HEK293T (cell line): ENCODE results near the gene SLC22A2.

Experiments
- ARNT ChIP-seq: fragments of 450-650 bp; IDR thresholded peaks from 2 replicates; pipeline ENCODE4 v1.6.1; 2017; ENCODE audit warnings: mild to moderate bottlenecking
- BHLHE40 ChIP-seq: fragments of 450-650 bp; IDR thresholded peaks from 2 replicates; pipeline ENCODE4 v1.6.1; 2016; ENCODE audit warnings: mild to moderate bottlenecking, moderate library complexity, borderline replicate concordance
- FOXA1 ChIP-seq: fragments of 450-650 bp; IDR thresholded peaks from 2 replicates; pipeline ENCODE4 v1.6.1; 2016; ENCODE audit warnings: mild to moderate bottlenecking
- FOXK2 ChIP-seq: fragments of 450-650 bp; IDR thresholded peaks from 2 replicates; pipeline ENCODE4 v1.6.1; 2016; ENCODE audit warnings: mild to moderate bottlenecking
- FOXM1 ChIP-seq: fragments of 450-650 bp; IDR thresholded peaks from 2 replicates; pipeline ENCODE4 v1.6.1; 2017; ENCODE audit warnings: mild to moderate bottlenecking, borderline replicate concordance
- SP1 ChIP-seq: fragments of 450-650 bp; IDR thresholded peaks from 2 replicates; pipeline ENCODE4 v1.6.1; 2017
- SUZ12 ChIP-seq: fragments of 450-650 bp; IDR thresholded peaks from 2 replicates; pipeline ENCODE4 v1.6.1; 2016; ENCODE audit warnings: mild to moderate bottlenecking
- ZNF384 ChIP-seq: fragments of 450-650 bp; IDR thresholded peaks from 2 replicates; pipeline ENCODE4 v1.6.1; 2016
- TF ChIP-seq, protein P1 (sequence below): fragments of 450-650 bp; IDR thresholded peaks from 2 replicates; pipeline ENCODE4 v1.6.1; 2016

DNA sequence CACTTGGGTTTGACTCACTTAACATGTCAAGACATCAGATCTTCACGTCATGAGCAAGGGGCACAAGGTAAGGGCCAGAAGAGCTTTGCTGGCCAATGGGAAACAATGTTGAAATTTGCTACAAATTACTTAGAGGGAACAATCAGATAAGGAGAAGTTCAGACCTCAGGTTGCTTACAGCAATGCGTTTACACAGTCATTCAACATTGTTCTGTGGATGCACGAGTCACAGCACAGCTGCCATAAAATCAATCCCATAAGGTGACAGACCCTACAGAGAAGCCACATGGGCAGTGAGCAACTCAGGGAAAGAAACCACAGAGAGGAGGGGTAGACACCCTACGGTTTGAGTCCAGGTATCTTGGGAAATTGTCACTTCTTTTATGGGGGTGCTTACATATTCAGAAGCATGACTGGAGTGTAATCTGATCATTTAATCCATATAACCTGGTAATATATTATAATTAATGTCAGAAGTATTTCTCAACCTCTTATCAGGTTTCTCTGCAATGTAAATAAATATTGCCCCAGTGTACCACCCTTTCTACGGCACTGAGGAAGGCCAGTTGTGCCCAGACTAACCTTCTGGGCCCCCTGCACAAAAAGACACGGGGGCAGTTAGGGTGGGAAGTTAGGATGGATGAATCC is 2.3 kb upstream of the SLC22A2 start:
- no peak for TF ChIP-seq FOXM1
- TF ChIP-seq FOXA1, result no peak
- no peak for TF ChIP-seq BHLHE40
- TF ChIP-seq ARNT, result no peak
- no peak for TF ChIP-seq SUZ12
- TF ChIP-seq FOXK2, result no peak
- TF ChIP-seq SP1, result no peak
- TF ChIP-seq ZNF384, result no peak
- TF ChIP-seq, protein P1, sequence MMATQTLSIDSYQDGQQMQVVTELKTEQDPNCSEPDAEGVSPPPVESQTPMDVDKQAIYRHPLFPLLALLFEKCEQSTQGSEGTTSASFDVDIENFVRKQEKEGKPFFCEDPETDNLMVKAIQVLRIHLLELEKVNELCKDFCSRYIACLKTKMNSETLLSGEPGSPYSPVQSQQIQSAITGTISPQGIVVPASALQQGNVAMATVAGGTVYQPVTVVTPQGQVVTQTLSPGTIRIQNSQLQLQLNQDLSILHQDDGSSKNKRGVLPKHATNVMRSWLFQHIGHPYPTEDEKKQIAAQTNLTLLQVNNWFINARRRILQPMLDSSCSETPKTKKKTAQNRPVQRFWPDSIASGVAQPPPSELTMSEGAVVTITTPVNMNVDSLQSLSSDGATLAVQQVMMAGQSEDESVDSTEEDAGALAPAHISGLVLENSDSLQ, result no peak
